Left lung (tissue), 10 donors: ENCODE measurements around the gene ARCN1. TPM values are rescaled to one million over a fixed set of nuclear protein-coding genes. Genes with fewer than 3 reads are reported as not detected.
A peak's percentile ranks its signal among the peaks of the same experiment; 100 is the strongest.
"Not testable (repeated sequence)": the region's sequence is repeated elsewhere in the genome, so short reads cannot be mapped to it uniquely, and the experiment has no call there.

ENCODE experiments used
- ATAC-seq: fragments of 200-7000 bp; cut with Tn5 transposase; one replicate; pipeline ENCODE4 v1.9.1; 2020; ENCODE audit warnings: moderate library complexity
- DNase-seq, 4 donors: peaks; one replicate each; pipeline ENCODE4 v3.0.0-alpha.2; 2013 to 2020
- H3K27ac ChIP-seq, 2 donors: fragments of 200-600 bp; sonication (generic) in 1 of 2; one replicate each; pipeline versions ENCODE4 v1.5.0 to v1.8.0; 2020 to 2021
- H3K27me3 ChIP-seq, 2 donors: fragments of 200-600 bp; sonication (generic) in 1 of 2; one replicate each; pipeline versions ENCODE4 v1.5.0 to v1.8.0; 2020 to 2021
- H3K36me3 ChIP-seq, 2 donors: fragments of 200-600 bp; sonication (generic) in 1 of 2; one replicate each; pipeline versions ENCODE4 v1.5.0 to v1.8.0; 2020 to 2021
- H3K4me1 ChIP-seq, 2 donors: fragments of 200-600 bp; one replicate each; pipeline ENCODE4 v1.8.0; 2021
- H3K4me3 ChIP-seq, 2 donors: fragments of 200-600 bp; sonication (generic) in 1 of 2; one replicate each; pipeline versions ENCODE4 v1.5.0 to v1.8.0; 2020 to 2021; ENCODE audit warnings: mild to moderate bottlenecking in 1 of 2
- H3K9me3 ChIP-seq, 2 donors: fragments of 200-600 bp; sonication (generic) in 1 of 2; one replicate each; pipeline versions ENCODE4 v1.5.0 to v1.8.0; 2020 to 2021
- CTCF ChIP-seq, 2 donors: fragments of 200-600 bp; sonication (generic) in 1 of 2; IDR thresholded peaks; one replicate each; pipeline versions ENCODE4 v1.5.0 to v1.8.0; 2021; ENCODE audit warnings: antibody characterized with exemption in 2 of 2
- intact Hi-C, 2 donors: fragments of 100-400 bp; cut with DNase I; formaldehyde crosslinking; loops; one replicate each; pipeline versions ENCODE4 v1.11.2 to v1.14.2; 2022
- polyA plus RNA-seq, 6 donors: library from polyadenylated mRNA; unstranded; fragments of 120-200 nt; gene quantifications; one replicate each; pipeline ENCODE4 v1.2.1, GENCODE V29; 2013; ENCODE audit not compliant: insufficient read length in 6 of 6
- total RNA-seq, 2 donors: library from RNA; stranded (reverse); fragmentation: NEBNext Ultra II Directional; extraction: Animal tissue kit (Norgen Biotek cat#: 25700); gene quantifications; one replicate each; pipeline ENCODE4 v1.2.1, GENCODE V29; 2021
- donor health status: DM: no; HTN: yes; CAD: no.
- donor health status: DM: no; HTN: no; CAD: no.

The ARCN1 gene
- total and polyA plus RNA-seq, 8 donors: 141 to 171 (median 166) TPM

GRCh38 chr11:118572981-118573550 is 857 bp downstream of the ARCN1 start:
- intact Hi-C loops: no loop called here
- Histone ChIP-seq H3K4me1 (peaks cover 22 to 41% of the 10 kb centered on the region in 2 donors), H3K9me3 (no peaks in the 10 kb centered on the region), H3K27me3 (no peaks in the 10 kb centered on the region), H3K27ac (peak overlapping the region; percentile 97 to 99), H3K4me3 (peak overlapping the region; percentile 98 to 100), H3K36me3 (peaks cover 0 to 6% of the 10 kb centered on the region in 2 donors)
- no peak for TF ChIP-seq CTCF (IDR thresholded peaks at IDR 0.05)
- DNase-seq (no peak), ATAC-seq (peak; percentile 47)

- peak overlapping the region in 1 of 2 donors; percentile 98 for H3K4me3 ChIP-seq
- DNase-seq (no peak), ATAC-seq (no peak)
- no peak for TF ChIP-seq CTCF (IDR thresholded peaks at IDR 0.05)
- no peak overlapping the region for H3K27ac ChIP-seq
- intact Hi-C loops: no loop called here
- H3K9me3 ChIP-seq: no peaks in the 10 kb centered on the region
- peaks cover 22 to 50% of the 10 kb centered on the region in 2 donors for H3K4me1 ChIP-seq
- no peaks in the 10 kb centered on the region for H3K27me3 ChIP-seq
- H3K36me3 ChIP-seq: peaks cover 0 to 6% of the 10 kb centered on the region in 2 donors
These were observed 2.4 kb downstream of the ARCN1 start for GRCh38 chr11:118574636-118575035.

GRCh38 chr11:118577995-118578394 is 5.8 kb downstream of the ARCN1 start:
- H3K9me3 ChIP-seq, H3K27me3 ChIP-seq, intact Hi-C loops, DNase-seq, ATAC-seq, H3K4me3 ChIP-seq, H3K27ac ChIP-seq: not testable (repeated sequence)
- Histone ChIP-seq H3K36me3 (peaks cover 0 to 23% of the 10 kb centered on the region in 2 donors), H3K4me1 (peaks cover 22 to 52% of the 10 kb centered on the region in 2 donors)

GRCh38 chr11:118581057-118581456 is 8.8 kb downstream of the ARCN1 start:
- ATAC-seq (no peak), DNase-seq (no peak)
- Histone ChIP-seq H3K27me3 (no peaks in the 10 kb centered on the region), H3K4me3 (no peak overlapping the region), H3K36me3 (peaks cover 4 to 54% of the 10 kb centered on the region in 2 donors), H3K4me1 (peaks cover 5 to 22% of the 10 kb centered on the region in 2 donors), H3K9me3 (no peaks in the 10 kb centered on the region), H3K27ac (no peak overlapping the region)
- TF ChIP-seq CTCF (IDR thresholded peaks at IDR 0.05): no peak
- intact Hi-C loops: no loop called here

GRCh38 chr11:118587952-118588351 is 15.7 kb downstream of the ARCN1 start:
- Histone ChIP-seq H3K27me3 (no peaks in the 10 kb centered on the region), H3K36me3 (peaks cover 4 to 100% of the 10 kb centered on the region in 2 donors), H3K4me1 (no peaks in the 10 kb centered on the region), H3K9me3 (no peaks in the 10 kb centered on the region), H3K4me3 (no peak overlapping the region), H3K27ac (no peak overlapping the region)
- TF ChIP-seq CTCF (IDR thresholded peaks at IDR 0.05): no peak
- DNase-seq: no peak
- no peak for ATAC-seq
- intact Hi-C loops: no loop called here
